Fibroblast of upper back skin (primary cell): ENCODE results near the gene SLC25A38.
"Not testable (repeated sequence)": the region's sequence is repeated elsewhere in the genome, so short reads cannot be mapped to it uniquely, and the experiment has no call there.

Source experiments
- DNase-seq: peaks from one replicate; pipeline ENCODE4 v3.0.0-alpha.2; 2013

Gene SLC25A38

GRCh38 chr3:39408493-39409372 is 25.6 kb downstream of the SLC25A38 start:
- DNase-seq, result no peak

- no peak for DNase-seq
Measured at GRCh38 chr3:39409514-39410136, 26.5 kb downstream of the SLC25A38 start.

GRCh38 chr3:39410893-39411292 is 27.7 kb downstream of the SLC25A38 start:
- no peak for DNase-seq

GRCh38 chr3:39412668-39413260 is 29.6 kb downstream of the SLC25A38 start:
- DNase-seq, result no peak

GRCh38 chr3:39413691-39414420 is 30.7 kb downstream of the SLC25A38 start:
- DNase-seq, result no peak

GRCh38 chr3:39414421-39414907 is 31.3 kb downstream of the SLC25A38 start:
- DNase-seq, result no peak

GRCh38 chr3:39415302-39415701 is 32.1 kb downstream of the SLC25A38 start:
- not testable (repeated sequence) for DNase-seq

- DNase-seq, result no peak
Measured at GRCh38 chr3:39415983-39416382, 32.8 kb downstream of the SLC25A38 start.

- not testable (repeated sequence) for DNase-seq
Measured at GRCh38 chr3:39416998-39417397, 33.8 kb downstream of the SLC25A38 start.

- not testable (repeated sequence) for DNase-seq
Measured at GRCh38 chr3:39418556-39419225, 35.5 kb downstream of the SLC25A38 start.

- DNase-seq, result no peak
Measured at GRCh38 chr3:39419742-39420315, 36.7 kb downstream of the SLC25A38 start.

- no peak for DNase-seq
Measured at GRCh38 chr3:39420543-39420942, 37.4 kb downstream of the SLC25A38 start.

GRCh38 chr3:39423436-39423970 is 40.3 kb downstream of the SLC25A38 start:
- no peak for DNase-seq

- no peak for DNase-seq
Measured at GRCh38 chr3:39426312-39426711, 43.1 kb downstream of the SLC25A38 start.

GRCh38 chr3:39427506-39427905 is 44.3 kb downstream of the SLC25A38 start:
- DNase-seq, result no peak

- no peak for DNase-seq
Measured at GRCh38 chr3:39428745-39429201, 45.6 kb downstream of the SLC25A38 start.

GRCh38 chr3:39429466-39429865 is 46.3 kb downstream of the SLC25A38 start:
- DNase-seq, result no peak

GRCh38 chr3:39432342-39432741 is 49.2 kb downstream of the SLC25A38 start:
- DNase-seq, result no peak

GRCh38 chr3:39433642-39434041 is 50.5 kb downstream of the SLC25A38 start:
- DNase-seq, result peak; percentile 62

GRCh38 chr3:39434574-39434973 is 51.4 kb downstream of the SLC25A38 start:
- peak; percentile 24 for DNase-seq

GRCh38 chr3:39435006-39435748 is 52.0 kb downstream of the SLC25A38 start:
- no peak for DNase-seq
